ENCODE measurements around the gene FAU. TPM values are rescaled to one million over a fixed set of nuclear protein-coding genes. Genes with fewer than 3 reads are reported as not detected.

Gene FAU
- total RNA-seq, 3 donors from 2014 or later (not counting 1 experiment from before 2014, with no cell fraction given): 724 to 977 (median 968) TPM

DNA sequence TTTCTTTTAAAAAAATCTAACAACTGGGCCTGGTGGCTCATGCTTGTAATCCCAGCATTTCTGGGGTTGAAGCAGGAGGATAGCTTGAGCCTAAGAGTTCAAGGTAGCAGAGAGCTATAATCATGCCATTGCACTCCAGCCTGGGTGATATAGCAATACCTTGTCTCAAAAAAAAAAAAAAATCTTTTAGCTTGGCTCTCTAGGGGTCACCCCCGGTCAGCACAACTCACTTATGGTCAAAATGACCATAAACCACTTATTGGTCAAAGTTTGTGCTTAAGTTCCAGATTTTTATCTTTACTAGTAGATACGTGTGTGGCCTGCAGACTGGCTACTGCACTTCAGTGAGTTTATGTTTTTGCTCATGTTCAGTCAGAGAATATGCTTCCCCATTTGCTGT lies 41.8 kb upstream of the FAU start:
- Mint-ChIP-seq H3K27ac (no peak overlapping the region), H3K36me3 (no peaks in the 10 kb centered on the region), H3K27me3 (ENCODE audit: low read depth in 2 of 2) (peaks cover 0 to 4% of the 10 kb centered on the region in 2 donors), H3K9me3 (no peaks in the 10 kb centered on the region), H3K4me3 (no peak overlapping the region), H3K4me1 (peaks cover 0 to 5% of the 10 kb centered on the region in 2 donors)
- Histone ChIP-seq H3K9me3 (ENCODE audit: control insufficient read depth, insufficient read depth, low read length) (no peaks in the 10 kb centered on the region), H3K27ac (ENCODE audit: low read length) (no peak overlapping the region), H3K27me3 (ENCODE audit: control insufficient read depth, insufficient read depth, low read length) (no peaks in the 10 kb centered on the region), H3K4me3 (ENCODE audit: low read length) (no peak overlapping the region), H3K4me1 (ENCODE audit: control insufficient read depth, insufficient read depth, low read length) (peaks cover 2% of the 10 kb centered on the region), H3K36me3 (ENCODE audit: control insufficient read depth, insufficient read depth, low read length) (no peaks in the 10 kb centered on the region)
- intact Hi-C loops (cut with micrococcal nuclease): no loop called here
- no peak for DNase-seq
- TF ChIP-seq, protein P1, sequence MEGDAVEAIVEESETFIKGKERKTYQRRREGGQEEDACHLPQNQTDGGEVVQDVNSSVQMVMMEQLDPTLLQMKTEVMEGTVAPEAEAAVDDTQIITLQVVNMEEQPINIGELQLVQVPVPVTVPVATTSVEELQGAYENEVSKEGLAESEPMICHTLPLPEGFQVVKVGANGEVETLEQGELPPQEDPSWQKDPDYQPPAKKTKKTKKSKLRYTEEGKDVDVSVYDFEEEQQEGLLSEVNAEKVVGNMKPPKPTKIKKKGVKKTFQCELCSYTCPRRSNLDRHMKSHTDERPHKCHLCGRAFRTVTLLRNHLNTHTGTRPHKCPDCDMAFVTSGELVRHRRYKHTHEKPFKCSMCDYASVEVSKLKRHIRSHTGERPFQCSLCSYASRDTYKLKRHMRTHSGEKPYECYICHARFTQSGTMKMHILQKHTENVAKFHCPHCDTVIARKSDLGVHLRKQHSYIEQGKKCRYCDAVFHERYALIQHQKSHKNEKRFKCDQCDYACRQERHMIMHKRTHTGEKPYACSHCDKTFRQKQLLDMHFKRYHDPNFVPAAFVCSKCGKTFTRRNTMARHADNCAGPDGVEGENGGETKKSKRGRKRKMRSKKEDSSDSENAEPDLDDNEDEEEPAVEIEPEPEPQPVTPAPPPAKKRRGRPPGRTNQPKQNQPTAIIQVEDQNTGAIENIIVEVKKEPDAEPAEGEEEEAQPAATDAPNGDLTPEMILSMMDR (IDR thresholded peaks at IDR 0.05): no peak
- peak in 1 of 3 donors; percentile 53 for ATAC-seq
- WGBS (ENCODE audit: insufficient coverage): 65% methylated on average over 2 of the region's 2 CpGs

GRCh38 chr11:65160643-65161042 lies 38.7 kb upstream of the FAU start:
- ATAC-seq: no peak
- H3K27ac ChIP-seq (ENCODE audit: low read length): no peak overlapping the region
- 84% methylated on average over 2 of the region's 3 CpGs for WGBS (ENCODE audit: insufficient coverage)

DNA sequence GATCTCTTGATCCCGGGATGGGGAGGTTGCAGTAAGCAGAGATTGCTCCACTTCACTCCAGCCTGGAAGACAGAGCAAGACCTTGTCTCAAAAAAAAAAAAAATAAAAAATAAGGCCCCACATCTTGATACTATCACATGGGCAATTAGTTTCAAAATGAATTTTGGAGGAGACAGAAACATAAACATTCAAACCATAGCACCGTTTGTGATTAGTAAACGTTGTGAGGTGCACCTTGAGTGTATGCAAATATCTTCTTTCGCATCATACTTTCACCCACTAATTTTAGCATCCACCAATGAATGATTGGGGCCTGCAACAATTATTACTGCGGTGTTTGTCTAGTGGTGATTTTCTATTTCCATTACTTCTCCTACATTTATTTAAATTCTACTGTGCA lies 37.1 kb upstream of the FAU start:
- H3K4me3 Mint-ChIP-seq: no peak overlapping the region
- DNase-seq (no peak), ATAC-seq (no peak)
- no peak overlapping the region for H3K4me3 ChIP-seq (ENCODE audit: low read length)
- no peaks in the 10 kb centered on the region for H3K27me3 ChIP-seq (ENCODE audit: control insufficient read depth, insufficient read depth, low read length)
- no peaks in the 10 kb centered on the region for H3K9me3 Mint-ChIP-seq
- no peaks in the 10 kb centered on the region for H3K36me3 Mint-ChIP-seq
- WGBS (ENCODE audit: insufficient coverage): 79% methylated on average over 3 of the region's 5 CpGs
- no peaks in the 10 kb centered on the region for H3K36me3 ChIP-seq (ENCODE audit: control insufficient read depth, insufficient read depth, low read length)
- H3K4me1 ChIP-seq (ENCODE audit: control insufficient read depth, insufficient read depth, low read length): no peaks in the 10 kb centered on the region
- H3K9me3 ChIP-seq (ENCODE audit: control insufficient read depth, insufficient read depth, low read length): no peaks in the 10 kb centered on the region
- H3K27ac ChIP-seq (ENCODE audit: low read length): no peak overlapping the region
- H3K4me1 Mint-ChIP-seq: no peaks in the 10 kb centered on the region
- H3K27me3 Mint-ChIP-seq (ENCODE audit: low read depth in 2 of 2): peaks cover 0 to 4% of the 10 kb centered on the region in 2 donors
- TF ChIP-seq, protein P1 (IDR thresholded peaks at IDR 0.05): no peak
- intact Hi-C loops (cut with micrococcal nuclease): no loop called here
- no peak overlapping the region for H3K27ac Mint-ChIP-seq

More at GRCh38 chr11:65160643-65161042, 38.7 kb upstream of the FAU start:
- Mint-ChIP-seq H3K27me3 (ENCODE audit: low read depth in 2 of 2) (peaks cover 0 to 4% of the 10 kb centered on the region in 2 donors), H3K9me3 (no peaks in the 10 kb centered on the region), H3K27ac (no peak overlapping the region), H3K4me3 (no peak overlapping the region), H3K4me1 (no peaks in the 10 kb centered on the region), H3K36me3 (no peaks in the 10 kb centered on the region)
- Histone ChIP-seq H3K36me3 (ENCODE audit: control insufficient read depth, insufficient read depth, low read length) (no peaks in the 10 kb centered on the region), H3K4me1 (ENCODE audit: control insufficient read depth, insufficient read depth, low read length) (no peaks in the 10 kb centered on the region), H3K27me3 (ENCODE audit: control insufficient read depth, insufficient read depth, low read length) (no peaks in the 10 kb centered on the region), H3K9me3 (ENCODE audit: control insufficient read depth, insufficient read depth, low read length) (no peaks in the 10 kb centered on the region), H3K4me3 (ENCODE audit: low read length) (no peak overlapping the region)
- no peak for DNase-seq
- intact Hi-C loops (cut with micrococcal nuclease): no loop called here
- TF ChIP-seq, protein P1 (IDR thresholded peaks at IDR 0.05): no peak

GRCh38 chr11:65157336-65157735 lies 35.4 kb upstream of the FAU start:
- H3K27me3 ChIP-seq (ENCODE audit: control insufficient read depth, insufficient read depth, low read length): no peaks in the 10 kb centered on the region
- Mint-ChIP-seq H3K27me3 (ENCODE audit: low read depth in 2 of 2) (peaks cover 0 to 4% of the 10 kb centered on the region in 2 donors), H3K27ac (no peak overlapping the region), H3K4me3 (no peak overlapping the region), H3K4me1 (no peaks in the 10 kb centered on the region), H3K9me3 (no peaks in the 10 kb centered on the region), H3K36me3 (no peaks in the 10 kb centered on the region)
- TF ChIP-seq, protein P1 (IDR thresholded peaks at IDR 0.05): no peak
- H3K27ac ChIP-seq (ENCODE audit: low read length): no peak overlapping the region
- no peaks in the 10 kb centered on the region for H3K36me3 ChIP-seq (ENCODE audit: control insufficient read depth, insufficient read depth, low read length)
- no peak overlapping the region for H3K4me3 ChIP-seq (ENCODE audit: low read length)
- no peaks in the 10 kb centered on the region for H3K9me3 ChIP-seq (ENCODE audit: control insufficient read depth, insufficient read depth, low read length)
- ATAC-seq: no peak
- no peak for DNase-seq
- no peaks in the 10 kb centered on the region for H3K4me1 ChIP-seq (ENCODE audit: control insufficient read depth, insufficient read depth, low read length)
- intact Hi-C loops (cut with micrococcal nuclease): no loop called here
- WGBS (ENCODE audit: insufficient coverage): 63% methylated on average over 3 of the region's 3 CpGs
